HG02981 (cell line): ENCODE data around the gene AADACL2.
"Not testable (repeated sequence)": the region's sequence is repeated elsewhere in the genome, so short reads cannot be mapped to it uniquely, and the experiment has no call there.

Experiments
- ATAC-seq: cut with Tn5 transposase; IDR thresholded peaks from one replicate; pipeline ENCODE4 v1.9.1; 2021; ENCODE audit warnings: mild to moderate bottlenecking, moderate library complexity; ENCODE audit not compliant: unreplicated experiment

AADACL2 gene

DNA sequence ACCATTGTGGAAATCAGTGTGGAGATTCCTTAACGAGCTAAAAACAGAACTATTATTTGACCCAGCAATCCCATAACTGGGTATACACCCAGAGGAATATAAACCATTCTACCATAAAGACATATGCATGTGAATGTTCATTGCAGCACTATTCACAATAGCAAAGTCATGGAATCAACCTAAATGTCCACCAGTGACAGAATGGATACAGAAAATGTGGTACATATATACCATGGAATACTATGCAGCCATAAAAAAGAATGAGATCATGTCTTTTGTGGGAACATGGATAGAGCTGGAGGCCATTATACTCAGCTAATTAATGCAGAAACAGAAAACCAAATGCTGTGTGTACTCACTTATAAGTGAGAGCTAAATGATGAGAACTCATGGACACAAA is 31.0 kb downstream of the AADACL2 start:
- not testable (repeated sequence) for ATAC-seq

DNA sequence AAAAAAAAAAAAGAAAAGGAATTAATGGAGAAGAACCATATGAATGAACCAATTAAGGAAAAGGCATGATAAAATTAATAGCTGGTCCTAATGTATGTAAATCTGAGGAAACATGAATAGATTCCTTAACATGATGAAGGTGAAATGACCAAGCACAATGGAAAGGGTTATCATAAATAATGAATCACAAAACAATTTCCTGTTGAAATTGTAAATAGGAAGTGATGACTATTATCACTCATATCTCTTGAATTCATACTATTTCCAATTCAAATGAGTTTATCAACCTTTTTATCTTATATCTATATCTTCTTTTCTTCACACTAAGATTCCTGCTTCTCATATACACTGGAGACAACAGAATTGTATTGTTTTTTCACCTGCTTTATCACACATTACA is 32.0 kb downstream of the AADACL2 start:
- ATAC-seq = no peak

DNA sequence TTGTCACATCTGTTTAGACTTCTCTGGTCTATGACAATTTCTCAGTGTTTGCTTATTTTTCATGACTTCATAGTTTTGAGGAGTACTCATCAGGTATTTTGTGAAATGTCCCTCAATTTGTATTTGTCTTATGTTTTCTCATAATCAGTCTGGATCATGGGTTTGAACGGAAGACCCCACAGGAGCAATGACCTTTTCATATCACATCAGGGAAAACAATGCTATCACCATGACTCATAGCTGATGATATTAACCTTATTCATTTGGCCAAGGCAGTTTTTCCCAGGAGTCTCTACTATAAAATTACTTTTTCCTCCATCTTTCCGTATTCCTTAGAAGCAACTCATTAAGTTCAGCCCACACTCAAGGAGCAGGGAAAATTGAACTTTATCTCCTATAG is 32.7 kb downstream of the AADACL2 start:
- ATAC-seq = no peak

DNA sequence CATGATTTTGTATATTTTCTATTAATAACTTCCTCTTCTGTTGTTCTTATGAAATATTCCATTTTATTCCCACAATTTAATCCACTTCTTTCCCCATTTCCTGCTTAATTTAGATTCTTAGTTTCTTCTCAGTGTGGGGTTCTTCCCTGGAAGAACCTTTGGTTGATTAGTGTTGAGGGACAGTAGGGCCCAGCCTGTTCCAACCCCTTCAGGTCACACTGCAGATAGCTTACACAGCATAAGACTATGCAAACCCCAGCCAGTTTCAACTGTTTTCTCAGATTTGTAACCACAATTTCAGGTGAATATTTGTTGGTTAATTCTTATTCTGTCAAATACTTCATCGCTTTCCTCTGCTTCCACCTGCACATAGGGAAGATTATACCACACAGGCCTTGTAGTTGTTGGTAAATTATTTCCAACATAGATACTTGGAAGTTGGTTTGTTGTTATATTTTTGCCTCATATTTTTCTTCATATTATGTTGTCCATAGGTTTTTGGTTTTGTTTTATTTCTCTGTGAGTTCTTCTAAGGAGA is 34.7 kb downstream of the AADACL2 start:
- ATAC-seq = no peak

DNA sequence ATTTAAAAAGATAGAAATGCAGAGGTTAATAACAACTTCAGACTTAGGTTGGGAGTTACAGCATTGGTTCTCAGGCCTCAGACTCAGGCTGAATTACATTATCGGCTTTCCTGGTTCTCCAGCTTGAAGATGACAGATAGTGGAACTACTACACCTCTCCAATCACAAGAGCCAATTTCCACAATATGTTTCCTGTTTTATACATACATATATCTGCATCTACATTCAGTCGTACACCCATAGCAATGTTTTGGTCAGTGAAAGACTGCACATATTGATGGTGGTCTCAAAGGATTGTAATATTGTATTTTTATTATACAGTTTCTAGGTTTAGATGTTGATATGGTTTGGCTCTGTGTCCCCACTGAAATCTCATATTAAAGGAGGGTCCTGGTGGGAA is 35.4 kb downstream of the AADACL2 start:
- ATAC-seq = no peak

DNA sequence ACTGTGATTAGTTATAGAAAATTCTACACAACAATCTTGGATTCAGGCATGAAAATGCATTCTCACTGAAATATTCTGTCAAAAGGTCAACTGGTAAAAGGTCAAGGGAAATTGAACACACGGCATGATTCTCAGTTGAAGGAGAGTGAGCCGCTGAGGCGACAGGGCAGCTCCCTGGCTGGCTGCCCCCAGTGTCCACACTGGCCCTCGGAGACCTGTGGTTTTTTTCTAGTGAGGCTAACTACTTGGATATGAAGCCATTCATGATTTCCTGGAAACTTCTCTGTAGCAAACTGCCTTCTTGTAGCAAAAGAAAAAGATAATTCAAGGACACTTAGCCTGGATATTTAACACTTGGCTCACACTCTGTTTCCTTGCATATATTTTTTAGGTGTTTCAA is 37.2 kb downstream of the AADACL2 start:
- no peak for ATAC-seq

DNA sequence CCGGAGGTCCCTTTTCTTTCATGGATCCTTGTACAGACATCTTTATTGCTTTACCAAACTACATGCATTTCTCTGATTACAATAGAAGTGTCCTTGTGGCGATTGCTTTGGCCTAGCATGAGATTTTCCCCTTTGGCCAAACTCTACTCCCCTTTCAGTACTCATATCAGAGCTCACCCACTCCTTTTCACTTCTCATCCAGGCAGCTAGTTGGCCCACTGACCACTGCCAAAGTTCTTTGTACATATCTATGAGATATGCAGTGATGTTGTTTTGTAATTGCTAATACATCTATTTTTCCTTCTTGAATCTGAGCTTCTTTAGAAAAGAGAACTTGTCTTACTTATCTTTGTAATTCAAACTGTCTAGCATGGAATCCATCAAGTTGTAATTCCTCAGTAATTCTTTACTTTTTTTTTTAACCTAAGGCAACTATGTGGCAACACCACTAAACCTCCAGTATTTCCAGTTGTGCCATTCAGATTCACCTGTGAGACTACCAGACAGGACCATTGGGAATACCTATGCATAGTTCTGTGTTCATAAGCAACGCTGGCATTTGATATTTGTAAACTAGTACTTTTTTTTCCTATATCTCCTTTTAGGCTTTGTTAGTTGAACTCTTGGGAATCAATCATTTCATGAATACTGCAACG is 39.2 kb downstream of the AADACL2 start:
- no peak for ATAC-seq

DNA sequence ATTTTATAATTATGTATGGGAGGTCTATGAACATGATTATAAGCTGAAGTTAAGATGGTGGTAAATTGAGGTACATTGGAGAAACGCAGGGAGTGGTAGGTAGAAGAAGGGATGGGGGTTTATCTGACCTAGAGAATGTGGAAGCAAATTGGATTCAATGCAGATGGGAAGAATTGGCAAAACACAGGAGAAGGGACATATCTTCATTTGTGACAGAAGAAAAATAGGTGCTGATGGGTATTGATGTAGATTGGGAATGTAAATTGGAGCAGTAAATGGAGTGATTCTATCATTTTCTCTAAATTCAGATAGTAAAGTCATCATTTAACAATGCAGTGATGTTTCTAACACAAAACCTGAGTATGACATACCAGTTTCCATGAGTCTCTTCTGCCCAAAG is 40.5 kb downstream of the AADACL2 start:
- no peak for ATAC-seq

DNA sequence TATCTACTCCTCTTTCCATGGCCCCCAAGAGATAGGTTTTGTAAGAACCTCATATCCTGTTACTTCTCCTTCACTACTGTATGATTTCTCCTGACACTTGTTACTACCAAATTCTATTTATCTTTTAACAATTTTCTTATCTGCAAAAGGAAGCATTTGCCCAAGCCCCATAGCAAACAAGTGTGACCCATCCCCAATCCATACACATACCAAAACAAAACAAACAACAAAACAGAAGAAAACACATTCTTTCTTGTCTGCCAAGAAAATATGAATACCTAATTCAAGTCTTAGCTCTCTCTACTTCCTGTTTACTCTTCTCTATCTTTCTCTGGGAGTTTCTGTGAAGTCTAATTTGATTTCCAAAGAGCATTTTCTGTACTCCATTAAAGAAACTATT is 41.2 kb downstream of the AADACL2 start:
- no peak for ATAC-seq

DNA sequence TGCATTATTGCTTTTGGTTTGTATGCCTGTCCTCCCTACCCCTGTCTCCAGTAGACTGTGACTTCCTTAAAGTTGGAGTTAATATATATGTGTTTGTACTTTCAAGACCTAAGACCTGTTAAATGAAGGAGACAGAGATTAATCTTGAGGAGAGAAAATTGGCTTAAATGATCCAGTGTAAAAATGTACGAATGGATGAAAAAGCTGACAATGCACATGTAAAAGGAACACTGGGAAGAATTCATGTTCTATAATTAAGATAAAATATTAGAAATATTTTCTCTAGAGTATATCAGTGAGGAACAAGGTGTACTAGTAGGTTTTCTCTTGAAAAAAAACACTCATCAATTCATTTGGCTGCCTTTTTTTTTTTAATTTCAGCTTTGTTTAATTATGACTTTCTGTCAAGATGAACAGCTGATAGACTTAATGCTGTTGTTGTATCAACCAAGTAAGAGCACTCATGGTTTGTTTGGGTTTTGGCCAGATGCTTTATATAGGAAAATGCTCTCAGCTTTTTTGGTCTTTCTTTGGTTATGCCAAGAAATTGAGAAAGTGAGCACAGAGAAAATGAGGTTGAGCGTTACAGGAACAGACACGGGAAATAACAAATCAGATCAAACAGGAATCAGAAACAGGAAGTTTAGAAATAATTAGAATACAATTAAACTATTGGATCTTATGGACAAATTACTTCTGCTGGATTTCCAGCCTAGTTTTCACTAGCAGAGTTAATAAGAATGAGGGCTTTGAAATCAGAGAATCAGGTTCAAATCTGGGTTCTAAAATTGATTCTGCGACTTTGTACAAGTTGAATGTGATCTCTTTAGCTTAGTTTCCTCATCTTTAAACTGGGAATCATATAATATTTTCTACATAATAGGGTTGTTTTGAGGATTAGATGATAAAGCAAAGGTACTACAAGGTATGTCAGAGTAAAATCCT is 41.9 kb downstream of the AADACL2 start:
- no peak for ATAC-seq

DNA sequence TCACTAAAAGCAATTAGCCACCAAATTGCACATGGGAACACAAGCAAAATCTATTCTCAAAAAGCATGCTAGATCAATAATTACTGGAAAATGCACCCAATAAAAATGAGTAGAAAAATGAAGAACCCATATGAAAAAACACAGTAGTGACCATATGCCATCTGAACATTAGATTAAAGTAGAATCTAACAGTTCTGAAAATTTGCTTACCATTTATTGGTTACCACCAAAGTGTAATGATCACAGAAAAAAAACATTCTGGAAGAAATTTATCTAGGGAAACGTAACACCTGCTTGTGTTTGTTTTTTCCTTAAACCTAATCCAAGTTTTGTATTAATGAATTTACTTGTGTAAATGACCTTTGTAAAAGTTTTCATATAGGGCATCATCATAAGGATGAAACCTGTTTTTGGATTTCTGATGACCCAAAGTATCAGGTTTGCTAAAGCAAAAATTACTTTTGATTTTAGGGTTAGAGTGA is 42.6 kb downstream of the AADACL2 start:
- no peak for ATAC-seq

DNA sequence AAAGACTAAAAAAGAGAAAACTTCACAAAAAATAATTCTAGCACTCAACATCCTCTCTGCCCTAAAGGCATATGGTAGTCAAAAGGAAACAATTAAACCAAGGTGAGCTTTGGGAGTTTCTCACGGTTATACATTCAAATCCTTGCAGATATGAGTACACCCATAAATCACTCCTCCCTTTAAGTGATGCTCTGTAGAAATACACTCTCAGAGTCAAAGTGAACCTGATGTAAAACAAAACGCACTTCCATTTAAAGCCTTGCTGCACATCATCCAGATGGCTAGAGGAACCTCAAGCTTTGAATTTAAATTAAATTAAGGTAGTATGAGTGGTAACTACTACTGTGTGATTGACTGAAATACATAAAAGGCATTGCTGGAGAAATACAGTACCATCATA is 44.2 kb downstream of the AADACL2 start:
- no peak for ATAC-seq

DNA sequence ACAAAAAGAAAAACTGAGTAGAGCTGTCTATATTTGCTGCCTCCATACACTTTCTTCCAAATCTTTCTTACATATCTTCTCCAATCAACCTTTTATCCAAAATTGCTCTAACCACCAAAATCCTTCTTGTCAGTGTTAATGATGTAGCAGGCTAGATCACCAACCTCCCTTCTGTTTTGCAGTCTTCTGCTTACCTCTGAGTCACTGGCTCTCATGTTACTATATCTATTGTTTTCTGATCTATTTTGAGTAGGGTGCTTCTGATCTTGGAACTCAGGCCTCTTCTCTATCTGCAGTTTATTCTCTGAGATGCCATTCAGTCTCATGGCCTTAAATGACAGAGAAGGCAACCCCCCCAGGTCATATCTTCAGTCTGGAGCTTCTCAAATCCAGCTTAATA is 53.9 kb downstream of the AADACL2 start:
- no peak for ATAC-seq

DNA sequence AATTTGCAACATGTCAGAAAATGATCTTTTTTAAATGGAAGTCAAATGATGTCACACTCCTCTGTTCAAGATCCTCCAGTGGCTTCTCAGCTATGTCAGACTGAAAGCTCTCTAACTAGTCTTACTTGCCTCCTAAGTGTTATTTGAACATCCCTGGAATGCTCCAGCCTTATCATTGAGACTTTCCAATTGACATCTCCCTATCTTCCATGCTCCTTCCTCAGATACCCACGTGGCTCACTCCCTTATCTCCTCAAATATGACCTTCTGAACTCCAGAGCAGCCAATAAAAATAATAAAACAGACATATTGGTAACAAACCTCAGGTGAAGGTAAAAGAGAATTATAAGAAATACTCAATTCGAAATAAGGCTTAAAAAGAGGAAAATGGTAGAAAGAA is 54.7 kb downstream of the AADACL2 start:
- ATAC-seq = no peak

DNA sequence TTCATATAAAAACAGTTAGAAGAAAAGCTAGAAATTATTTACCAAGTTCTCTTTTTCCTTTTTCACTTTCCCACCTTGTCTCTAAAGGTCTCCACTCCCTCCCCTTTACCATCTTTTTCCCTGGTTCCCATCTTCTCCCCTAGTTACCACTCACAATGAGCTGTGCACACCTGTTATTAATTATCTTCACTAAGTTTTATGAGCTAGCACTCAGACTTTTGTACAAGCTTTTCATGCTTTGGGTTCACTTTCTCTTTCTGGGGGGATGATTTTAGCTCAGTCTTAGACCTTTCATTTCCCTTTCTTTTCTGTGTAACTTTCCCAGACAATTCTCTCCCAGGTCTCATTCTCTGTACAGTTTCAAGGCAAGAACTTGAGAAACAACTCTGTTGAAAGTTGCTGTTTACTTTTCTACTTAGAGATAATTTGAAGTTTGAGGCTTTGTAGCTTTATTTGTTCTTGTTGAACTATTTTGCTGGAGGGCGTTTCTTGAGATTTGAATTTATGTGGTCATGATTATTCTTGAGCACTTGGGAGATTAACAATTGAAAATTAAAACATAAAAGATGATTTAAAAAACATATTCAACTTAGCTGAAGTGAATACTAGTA is 56.2 kb downstream of the AADACL2 start:
- no peak for ATAC-seq

DNA sequence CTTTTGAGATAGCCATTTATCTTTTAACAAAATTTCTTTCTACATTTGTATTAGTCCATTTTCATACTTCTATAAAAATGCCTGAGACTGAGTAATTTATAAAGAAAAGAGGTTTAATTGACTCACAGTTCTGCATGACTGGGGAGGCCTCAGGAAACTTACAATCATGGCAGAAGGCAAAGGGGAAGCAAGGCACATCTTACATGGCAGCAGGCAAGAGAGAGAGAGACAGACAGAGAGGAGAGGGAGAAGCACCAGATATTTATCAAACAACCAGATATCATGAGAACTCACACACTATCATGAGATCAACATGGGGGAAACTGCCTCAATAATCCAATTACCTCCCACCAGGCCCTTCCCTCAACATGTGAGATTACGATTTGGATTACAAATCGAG is 57.0 kb downstream of the AADACL2 start:
- not testable (repeated sequence) for ATAC-seq

DNA sequence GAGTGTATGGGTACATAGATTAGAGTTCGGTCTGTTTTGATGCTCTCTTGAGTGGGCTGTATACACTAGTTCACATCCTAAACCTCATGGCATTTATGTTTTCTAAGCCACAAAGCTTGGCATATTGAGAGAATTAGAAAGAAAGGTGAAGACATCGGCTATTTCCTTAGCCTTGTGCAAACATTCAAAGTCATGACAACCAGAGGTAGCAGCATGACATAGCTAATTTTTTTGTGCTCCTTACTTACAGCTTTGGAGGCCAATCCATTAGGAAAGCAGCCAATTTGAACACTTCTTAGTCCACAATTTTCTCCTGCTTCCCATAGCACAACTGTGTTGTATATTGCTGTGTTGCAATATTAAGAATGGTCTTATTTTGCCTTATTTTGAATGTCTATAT is 58.7 kb downstream of the AADACL2 start:
- no peak for ATAC-seq

DNA sequence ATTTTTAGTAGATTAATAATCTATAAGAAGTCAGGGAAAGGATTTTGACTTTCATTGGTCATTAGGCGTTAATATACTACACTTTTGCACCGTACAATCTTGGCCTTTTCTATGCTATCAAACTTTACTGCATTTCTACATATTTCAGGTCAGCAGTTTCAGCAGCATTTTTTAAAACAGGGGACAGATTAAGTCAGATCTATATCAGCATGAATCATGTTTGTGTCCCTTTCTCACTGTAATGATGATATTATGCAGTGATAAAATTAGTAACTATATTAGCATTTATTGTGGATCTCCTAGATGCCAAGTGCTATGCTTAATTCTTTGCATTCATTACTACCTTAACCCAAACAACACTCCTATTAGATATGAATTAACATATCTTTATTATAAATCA is 59.9 kb downstream of the AADACL2 start:
- ATAC-seq = no peak

DNA sequence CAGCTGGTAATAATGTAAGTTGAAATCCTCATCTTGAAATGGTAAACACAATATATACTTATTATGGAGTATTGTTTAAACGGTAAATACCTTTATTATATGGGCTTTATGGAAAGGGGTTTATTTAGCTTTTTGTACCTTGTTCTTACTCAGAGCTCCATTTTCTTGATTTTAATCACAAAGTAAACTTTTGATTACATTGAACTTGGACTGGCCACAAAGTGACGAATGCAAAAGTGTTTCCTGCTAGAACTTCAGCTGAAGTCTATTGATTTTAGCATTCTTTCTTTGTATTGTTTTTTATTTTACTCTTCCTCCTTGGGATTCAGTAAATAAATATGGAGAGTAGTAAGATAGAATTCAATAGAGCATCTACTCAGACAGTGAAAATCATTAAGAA is 60.4 kb downstream of the AADACL2 start:
- no peak for ATAC-seq

DNA sequence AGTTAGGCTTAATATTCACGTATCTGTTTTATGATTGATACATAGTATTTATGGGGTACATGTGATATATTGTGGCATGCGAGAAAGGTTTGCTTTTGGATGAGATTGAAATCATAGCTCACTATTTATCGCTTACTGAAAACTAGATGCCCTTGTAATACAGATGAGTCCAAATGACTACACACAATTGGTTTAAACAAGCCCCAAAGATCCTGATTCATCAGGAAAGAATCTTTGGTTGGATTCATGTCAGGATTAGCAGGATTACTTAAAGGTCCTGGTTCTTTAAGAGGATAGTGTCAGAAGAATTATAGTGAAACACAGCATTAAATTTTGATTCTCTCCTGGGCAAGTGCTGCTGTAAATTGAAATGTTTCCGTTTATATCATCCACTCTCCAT is 61.5 kb downstream of the AADACL2 start:
- ATAC-seq = no peak

DNA sequence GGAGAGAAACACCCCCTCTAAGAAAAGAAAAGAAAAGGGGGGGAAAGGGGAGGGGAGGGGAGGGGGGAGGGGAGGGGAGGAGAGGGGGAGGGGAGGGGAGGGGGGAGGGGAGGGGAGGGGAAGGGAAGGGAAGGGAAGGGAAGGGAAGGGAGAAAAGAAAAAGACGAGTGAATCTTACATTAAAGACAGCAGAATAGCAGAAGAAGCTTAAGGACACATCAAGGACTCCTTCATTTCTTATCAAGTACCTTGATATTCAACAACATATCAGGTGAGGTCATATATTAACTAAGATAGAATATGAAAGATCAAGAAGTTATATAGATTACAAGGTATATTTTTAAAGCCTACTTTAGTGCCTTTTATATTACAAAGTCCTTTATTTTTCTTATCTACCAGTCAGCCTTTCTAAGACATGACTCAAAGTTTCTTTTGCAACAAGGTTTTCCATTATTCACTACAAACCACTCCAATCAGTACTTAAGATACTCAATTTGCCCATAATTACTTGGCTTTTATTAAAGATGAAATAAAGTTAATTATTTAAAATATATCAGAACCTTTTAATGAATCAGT is 62.5 kb downstream of the AADACL2 start:
- ATAC-seq = no peak
